Trophoblast cell (in vitro differentiated cells and primary cell): ENCODE results near the gene LRRC45.

ENCODE experiments used
- DNase-seq, 2 donors: peaks; one replicate each; pipeline ENCODE4 v3.0.0-alpha.2; 2016
- H2AFZ ChIP-seq: 2 replicates; pipeline ENCODE4 v1.6.1; 2013; ENCODE audit warnings: low read length, moderate library complexity, mild to moderate bottlenecking; ENCODE audit not compliant: insufficient read depth, poor library complexity
- H2AK5ac ChIP-seq: 2 replicates; pipeline ENCODE4 v1.6.1; 2013; ENCODE audit warnings: mild to moderate bottlenecking, low read length
- H2BK120ac ChIP-seq: 2 replicates; pipeline ENCODE4 v1.6.1; 2013; ENCODE audit warnings: low read length, mild to moderate bottlenecking, moderate library complexity; ENCODE audit not compliant: insufficient read depth, poor library complexity
- H2BK12ac ChIP-seq: 2 replicates; pipeline ENCODE4 v1.6.1; 2013; ENCODE audit warnings: mild to moderate bottlenecking, low read length, moderate library complexity
- H2BK5ac ChIP-seq: 2 replicates; pipeline ENCODE4 v1.6.1; 2013; ENCODE audit warnings: low read length, low read depth, moderate library complexity, mild to moderate bottlenecking; ENCODE audit not compliant: poor library complexity
- H3K14ac ChIP-seq: 2 replicates; pipeline ENCODE4 v1.6.1; 2013; ENCODE audit warnings: mild to moderate bottlenecking, low read length
- H3K18ac ChIP-seq: 2 replicates; pipeline ENCODE4 v1.6.1; 2013; ENCODE audit warnings: mild to moderate bottlenecking, low read length
- H3K23ac ChIP-seq: 2 replicates; pipeline ENCODE4 v1.6.1; 2013; ENCODE audit warnings: low read length
- H3K27ac ChIP-seq: 2 replicates; pipeline ENCODE4 v1.5.1; 2013; ENCODE audit warnings: low read depth, mild to moderate bottlenecking, inconsistent platforms, low read length, moderate library complexity
- H3K27me3 ChIP-seq: 2 replicates; pipeline ENCODE4 v1.6.1; 2013; ENCODE audit warnings: inconsistent platforms, mild to moderate bottlenecking, low read length, moderate library complexity; ENCODE audit not compliant: insufficient read depth
- H3K36me3 ChIP-seq, 2 experiments: 1 replicate in 1 of 2; 2 replicates in 1 of 2; pipeline ENCODE4 v1.6.1; 2013; ENCODE audit warnings: low read length in 2 of 2, mild to moderate bottlenecking in 2 of 2, moderate library complexity in 1 of 2; ENCODE audit not compliant: insufficient read depth in 2 of 2, control insufficient read depth in 1 of 2
- H3K4ac ChIP-seq: 2 replicates; pipeline ENCODE4 v1.6.1; 2013; ENCODE audit warnings: low read depth, mild to moderate bottlenecking, low read length, moderate library complexity
- H3K4me1 ChIP-seq, 2 experiments: 1 replicate in 1 of 2; 2 replicates in 1 of 2; pipeline ENCODE4 v1.6.1; 2013; ENCODE audit warnings: low read length in 2 of 2, mild to moderate bottlenecking in 2 of 2, moderate library complexity in 1 of 2; ENCODE audit not compliant: insufficient read depth in 2 of 2, control insufficient read depth in 1 of 2
- H3K4me2 ChIP-seq: 2 replicates; pipeline ENCODE4 v1.6.1; 2013; ENCODE audit warnings: inconsistent platforms, mild to moderate bottlenecking, low read length, moderate library complexity
- H3K4me3 ChIP-seq: 2 replicates; pipeline ENCODE4 v1.5.1; 2013; ENCODE audit warnings: mild to moderate bottlenecking, low read depth, low read length, inconsistent platforms
- H3K79me1 ChIP-seq: one replicate; pipeline ENCODE4 v1.6.1; 2013; ENCODE audit warnings: low read length
- H3K79me2 ChIP-seq: 2 replicates; pipeline ENCODE4 v1.6.1; 2013; ENCODE audit warnings: low read length, mild to moderate bottlenecking; ENCODE audit not compliant: control insufficient read depth, insufficient read depth, poor library complexity
- H3K9ac ChIP-seq: 2 replicates; pipeline ENCODE4 v1.6.1; 2013; ENCODE audit warnings: mild to moderate bottlenecking, low read length
- H3K9me3 ChIP-seq: 2 replicates; pipeline ENCODE4 v1.6.1; 2013; ENCODE audit warnings: low read depth, mild to moderate bottlenecking, control low read depth, inconsistent platforms, low read length; ENCODE audit not compliant: insufficient read depth
- H4K12ac ChIP-seq: 2 replicates; pipeline ENCODE4 v1.6.1; 2013; ENCODE audit warnings: low read depth, mild to moderate bottlenecking, low read length, moderate library complexity
- H4K8ac ChIP-seq: 2 replicates; pipeline ENCODE4 v1.6.1; 2013; ENCODE audit warnings: low read depth, mild to moderate bottlenecking, low read length, moderate library complexity
- H4K91ac ChIP-seq: one replicate; pipeline ENCODE4 v1.6.1; 2013; ENCODE audit warnings: low read depth, mild to moderate bottlenecking, low read length, moderate library complexity
- WGBS: extraction: QIAGEN DNeasy Blood & Tissue Kit; methylation state at CpG from one replicate; pipeline ENCODE4 v1.1.7; 2013; ENCODE audit warnings: missing lambda C conversion rate; ENCODE audit not compliant: insufficient read length, insufficient coverage; ENCODE audit errors: extremely low coverage; 5-methylcytosine and 5-hydroxymethylcytosine counted together

Gene LRRC45

DNA sequence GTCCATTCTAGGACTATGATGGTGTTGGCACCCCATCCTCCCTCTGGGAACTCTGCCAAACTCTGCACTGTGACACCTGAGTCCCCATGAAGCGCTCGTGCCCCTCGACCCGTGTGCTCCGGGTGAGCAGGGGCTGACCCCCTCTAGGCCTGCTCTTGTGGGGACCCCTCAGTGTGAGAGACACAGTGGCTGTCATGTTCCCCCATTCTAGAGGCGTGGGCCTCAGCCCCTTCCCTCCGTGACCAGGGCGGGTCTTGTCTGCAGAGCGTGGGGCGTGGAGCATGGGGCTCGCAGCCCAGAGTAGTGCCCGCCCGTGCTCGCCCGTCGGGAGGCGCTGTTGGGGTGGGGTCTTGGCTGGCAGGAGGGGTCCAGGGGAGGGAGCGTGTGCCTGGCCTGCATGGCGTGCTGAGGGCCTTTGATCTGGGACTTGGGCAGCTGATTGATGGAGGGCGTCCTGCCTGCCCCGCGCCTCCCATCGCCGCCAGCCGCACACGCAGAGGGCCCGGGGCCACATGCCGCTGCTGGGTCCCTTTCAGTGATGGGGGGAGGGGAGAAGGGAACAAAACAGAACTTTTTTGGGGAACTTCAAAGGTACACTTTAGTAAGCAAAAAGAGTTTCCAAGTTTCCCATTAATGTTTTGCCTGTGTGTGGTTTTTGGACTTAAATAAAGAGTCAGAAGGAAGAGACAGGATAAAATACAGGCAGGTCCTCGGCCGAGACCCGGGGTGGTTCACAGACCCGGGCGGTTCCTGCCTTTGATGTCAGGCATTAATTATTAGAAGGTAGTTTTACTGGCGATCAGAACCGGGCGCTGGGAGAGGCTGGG is 22.9 kb upstream of the LRRC45 start:
- H2AFZ ChIP-seq, result no peak overlapping the region
- H3K4me2 ChIP-seq, result no peak overlapping the region
- no peaks in the 10 kb centered on the region for H3K27me3 ChIP-seq
- H3K4me3 ChIP-seq, result no peak overlapping the region
- H3K18ac ChIP-seq, result no peak overlapping the region
- H4K91ac ChIP-seq, result peak overlapping the region; percentile 63
- no peak overlapping the region for H4K12ac ChIP-seq
- no peak overlapping the region for H3K23ac ChIP-seq
- H2BK12ac ChIP-seq, result no peak overlapping the region
- peaks cover 4 to 5% of the 10 kb centered on the region in 2 experiments for H3K36me3 ChIP-seq
- no peaks in the 10 kb centered on the region for H3K9me3 ChIP-seq
- peak in 1 of 2 donors; percentile 24 for DNase-seq
- H3K27ac ChIP-seq, result no peak overlapping the region
- peaks cover 23% of the 10 kb centered on the region for H3K79me1 ChIP-seq
- peaks cover 21 to 25% of the 10 kb centered on the region in 2 experiments for H3K4me1 ChIP-seq
- WGBS, result no CpG with 5 or more reads among the region's 36 CpGs
- no peak overlapping the region for H3K4ac ChIP-seq
- H3K14ac ChIP-seq, result peak overlapping the region; percentile 5
- no peak overlapping the region for H3K9ac ChIP-seq
- H4K8ac ChIP-seq, result no peak overlapping the region
- H2BK5ac ChIP-seq, result no peak overlapping the region
- peaks cover 6% of the 10 kb centered on the region for H3K79me2 ChIP-seq
- H2BK120ac ChIP-seq, result no peak overlapping the region
- peak overlapping the region; percentile 15 for H2AK5ac ChIP-seq

GRCh38 chr17:82000803-82001570 is 22.1 kb upstream of the LRRC45 start:
- H2BK120ac ChIP-seq, result no peak overlapping the region
- peaks cover 26% of the 10 kb centered on the region for H3K79me1 ChIP-seq
- H2AK5ac ChIP-seq, result no peak overlapping the region
- H2BK12ac ChIP-seq, result peak overlapping the region; percentile 55
- no peak overlapping the region for H2BK5ac ChIP-seq
- H3K14ac ChIP-seq, result no peak overlapping the region
- WGBS, result no CpG with 5 or more reads among the region's 32 CpGs
- DNase-seq, result peak; percentile 39 to 62
- no peaks in the 10 kb centered on the region for H3K27me3 ChIP-seq
- peaks cover 23 to 31% of the 10 kb centered on the region in 2 experiments for H3K4me1 ChIP-seq
- peaks cover 6% of the 10 kb centered on the region for H3K79me2 ChIP-seq
- no peak overlapping the region for H3K27ac ChIP-seq
- no peak overlapping the region for H3K4ac ChIP-seq
- no peak overlapping the region for H2AFZ ChIP-seq
- no peak overlapping the region for H3K23ac ChIP-seq
- H4K12ac ChIP-seq, result no peak overlapping the region
- H3K36me3 ChIP-seq, result peaks cover 4 to 5% of the 10 kb centered on the region in 2 experiments
- no peak overlapping the region for H3K9ac ChIP-seq
- H3K18ac ChIP-seq, result no peak overlapping the region
- H4K91ac ChIP-seq, result peak overlapping the region; percentile 55
- H4K8ac ChIP-seq, result no peak overlapping the region
- H3K4me2 ChIP-seq, result no peak overlapping the region
- no peak overlapping the region for H3K4me3 ChIP-seq
- peaks cover 3% of the 10 kb centered on the region for H3K9me3 ChIP-seq

- peaks cover 4% of the 10 kb centered on the region in 2 experiments for H3K36me3 ChIP-seq
- H3K79me1 ChIP-seq, result peaks cover 26% of the 10 kb centered on the region
- no peak overlapping the region for H2BK120ac ChIP-seq
- no peak overlapping the region for H3K4me2 ChIP-seq
- no peak overlapping the region for H4K91ac ChIP-seq
- H3K9me3 ChIP-seq, result peaks cover 5% of the 10 kb centered on the region
- H2AK5ac ChIP-seq, result peak overlapping the region; percentile 60
- no peaks in the 10 kb centered on the region for H3K27me3 ChIP-seq
- H3K9ac ChIP-seq, result no peak overlapping the region
- no peak overlapping the region for H4K8ac ChIP-seq
- peak overlapping the region; percentile 23 for H2BK12ac ChIP-seq
- H3K4me1 ChIP-seq, result peaks cover 25 to 34% of the 10 kb centered on the region in 2 experiments
- no peak overlapping the region for H3K23ac ChIP-seq
- peaks cover 6% of the 10 kb centered on the region for H3K79me2 ChIP-seq
- no peak overlapping the region for H3K14ac ChIP-seq
- WGBS, result no CpG with 5 or more reads among the region's 17 CpGs
- H2AFZ ChIP-seq, result no peak overlapping the region
- H3K27ac ChIP-seq, result no peak overlapping the region
- H3K18ac ChIP-seq, result no peak overlapping the region
- no peak for DNase-seq
- no peak overlapping the region for H4K12ac ChIP-seq
- H3K4me3 ChIP-seq, result no peak overlapping the region
- H2BK5ac ChIP-seq, result no peak overlapping the region
- H3K4ac ChIP-seq, result no peak overlapping the region
These were observed 21.5 kb upstream of the LRRC45 start for GRCh38 chr17:82001571-82002056.
